NOMO-1 treated with dmso at 0.1 percent for 144 hours (cell line): ENCODE results near the gene LGI4.
"Not testable (repeated sequence)": the region's sequence is repeated elsewhere in the genome, so short reads cannot be mapped to it uniquely, and the experiment has no call there.

ENCODE experiments used
- DNase-seq: peaks from one replicate; lab custom pipeline; 2025; ENCODE audit not compliant: unreplicated experiment; lab: John Stamatoyannopoulos, UW

The LGI4 gene

DNA sequence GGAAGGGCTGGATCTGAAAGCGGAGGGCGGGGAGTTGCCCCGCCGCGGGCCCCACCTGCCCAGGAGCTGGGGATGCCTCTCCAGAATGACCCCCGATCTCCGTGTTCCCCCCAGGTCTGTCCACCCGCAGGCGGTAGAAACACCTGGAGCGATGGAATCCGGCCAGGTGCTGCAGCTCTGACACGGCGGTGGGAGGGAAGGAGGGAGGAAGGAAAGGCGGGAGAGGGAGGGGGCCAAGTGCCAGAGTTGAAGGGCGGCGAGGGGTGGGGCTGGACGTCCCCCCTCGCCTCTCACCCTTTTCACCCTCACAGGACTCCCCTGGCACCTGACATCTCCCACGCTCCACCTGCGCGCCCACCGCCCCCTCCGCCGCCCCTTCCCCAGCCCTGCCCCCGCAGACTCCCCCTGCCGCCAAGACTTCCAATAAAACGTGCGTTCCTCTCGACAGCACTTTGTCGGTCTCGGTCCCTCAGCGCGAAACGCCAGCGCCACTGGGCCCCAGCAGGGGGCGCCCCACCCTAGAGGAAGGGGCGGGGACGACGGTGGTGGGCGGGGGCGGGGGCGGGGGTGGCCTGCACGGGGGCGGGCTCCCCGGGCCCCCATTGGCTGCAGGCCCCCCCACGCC is 7.9 kb upstream of the LGI4 start:
- DNase-seq, result no peak

DNA sequence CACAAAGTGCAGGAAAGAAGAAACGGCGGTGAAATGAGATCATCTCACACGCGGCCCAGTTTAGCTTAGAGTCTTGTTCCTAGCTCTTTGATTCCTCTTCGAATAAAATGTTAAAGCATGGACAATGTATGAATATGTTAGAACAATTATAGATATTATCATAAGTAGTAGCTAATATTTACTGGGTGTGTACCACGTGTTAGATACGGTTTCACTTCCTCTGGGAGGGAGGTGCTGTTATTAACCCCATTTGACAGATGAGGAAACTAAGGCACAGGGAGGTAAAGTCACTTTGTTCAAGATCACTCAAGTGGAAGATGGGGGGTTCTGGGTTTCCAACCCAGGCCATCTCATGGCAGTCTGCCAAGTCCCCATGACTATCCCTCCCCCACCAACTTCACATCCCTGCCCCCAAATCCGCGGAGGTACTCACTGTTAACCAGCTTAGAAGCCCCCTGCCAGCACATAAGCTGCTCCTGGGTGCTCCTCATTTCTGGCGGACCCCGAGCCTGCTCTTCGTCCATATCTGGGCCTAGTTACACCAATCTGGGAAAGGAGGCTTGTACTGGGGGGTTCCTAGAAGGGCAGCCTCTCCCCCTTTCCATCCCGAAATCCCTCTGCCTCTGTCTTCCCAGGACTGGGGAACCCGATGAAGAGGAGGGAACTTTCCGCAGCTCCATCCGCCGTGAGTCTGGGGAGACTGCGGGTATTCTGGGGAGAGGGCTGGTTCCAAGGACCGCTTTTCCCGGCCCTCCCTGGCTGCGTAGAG is 7.2 kb upstream of the LGI4 start:
- no peak for DNase-seq

GRCh38 chr19:35140962-35141836 is 6.3 kb upstream of the LGI4 start:
- DNase-seq, result peak; percentile 74

- no peak for DNase-seq
Observed at GRCh38 chr19:35140207-35140961, 5.5 kb upstream of the LGI4 start.

DNA sequence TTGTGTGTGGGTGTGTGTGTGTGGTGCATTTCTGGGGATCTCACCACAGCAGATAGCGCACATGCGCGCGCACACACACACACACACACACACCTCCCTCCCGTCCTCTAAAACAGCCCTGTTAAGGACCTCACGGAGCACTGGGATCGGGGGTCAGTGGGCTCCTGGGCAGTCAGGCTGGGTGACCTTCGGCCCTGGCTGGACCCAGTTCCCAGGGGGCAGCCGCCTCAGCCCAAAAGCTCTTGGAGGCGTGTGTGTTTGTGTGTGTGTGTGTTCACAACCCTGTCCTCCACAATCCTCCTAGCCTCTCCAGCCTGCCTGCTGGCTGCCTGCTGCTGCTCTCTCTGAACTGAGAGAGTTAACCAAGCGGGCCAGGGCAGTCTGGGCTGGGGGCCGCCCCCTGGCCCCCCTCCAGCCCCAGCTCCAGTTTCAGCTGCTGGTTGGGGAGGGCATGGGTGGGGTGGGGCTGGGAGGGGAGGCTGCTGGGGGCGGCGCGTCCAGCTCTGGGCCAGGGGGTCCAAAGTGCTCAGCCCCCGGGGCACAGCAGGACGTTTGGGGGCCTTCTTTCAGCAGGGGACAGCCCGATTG is 3.5 kb upstream of the LGI4 start, which contains the start of gene FXYD1:
TSS of gene FXYD1 (plus strand) at position 520 of the 588 bp plus-strand sequence. CDS start 1,256 bp downstream, outside the sequence.
- DNase-seq, result no peak

DNA sequence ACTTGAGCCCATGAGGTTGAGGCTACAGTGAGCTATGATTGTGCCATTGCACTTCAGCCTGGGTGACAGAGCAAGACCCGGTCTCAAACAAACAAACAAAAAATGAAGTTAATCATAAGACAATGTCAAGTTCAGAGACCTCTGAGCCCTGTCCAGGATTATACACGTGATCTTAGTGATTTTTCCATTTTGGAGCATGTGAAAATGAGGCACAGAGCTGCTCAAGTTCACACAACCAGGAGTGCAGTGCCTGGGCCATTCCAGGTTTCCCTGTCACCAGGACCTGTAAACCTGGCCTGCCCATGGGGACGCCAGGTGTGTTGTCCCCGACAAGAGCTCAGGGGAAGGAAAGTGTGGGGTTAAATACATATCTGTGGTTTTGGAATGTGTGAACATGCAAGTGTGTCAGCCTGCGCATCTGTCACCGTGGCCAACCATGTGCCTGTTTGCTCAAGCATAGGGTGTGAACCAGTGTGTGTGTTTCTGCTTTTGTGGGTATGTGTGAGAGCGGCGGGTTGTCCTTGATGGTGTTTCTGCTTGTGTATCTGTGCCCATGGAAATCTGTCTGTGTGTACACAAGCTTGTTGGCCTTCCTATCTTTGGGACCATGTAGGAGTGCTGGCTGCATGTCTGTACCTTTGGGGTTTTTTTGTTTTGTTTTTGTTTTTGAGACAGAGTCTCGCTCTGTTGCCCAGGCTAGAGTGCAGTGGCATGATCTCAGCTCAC is 2.3 kb upstream of the LGI4 start:
- DNase-seq, result no peak

DNA sequence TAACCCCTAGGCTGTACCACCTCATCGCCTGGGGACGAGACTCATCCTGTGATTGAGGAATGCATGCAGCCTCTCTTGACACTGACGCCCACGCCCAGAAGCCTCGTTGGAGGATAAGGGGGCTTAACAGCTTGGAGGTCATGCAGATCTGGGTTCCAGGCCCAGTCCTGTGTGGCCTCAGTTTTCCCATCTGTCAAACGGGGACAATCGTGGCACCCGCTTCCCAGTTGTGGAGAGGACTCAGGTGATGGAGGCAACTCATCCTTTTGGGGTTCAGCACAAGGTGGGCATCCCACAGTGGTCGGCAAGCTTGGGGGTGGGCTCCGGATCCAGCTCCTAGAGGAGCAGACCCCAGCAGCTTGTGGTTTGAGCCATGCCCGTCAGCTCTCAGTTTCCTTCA is 1.4 kb upstream of the LGI4 start:
- DNase-seq, result no peak

- peak; percentile 26 for DNase-seq
Observed at GRCh38 chr19:35135389-35135909, 590 bp upstream of the LGI4 start.

- DNase-seq, result no peak
Observed at GRCh38 chr19:35133826-35134225, 1.0 kb downstream of the LGI4 start.

GRCh38 chr19:35132254-35132653 is 2.6 kb downstream of the LGI4 start:
- no peak for DNase-seq

- no peak for DNase-seq
Observed at GRCh38 chr19:35130761-35131720, 3.8 kb downstream of the LGI4 start.

GRCh38 chr19:35129724-35130274 is 5.1 kb downstream of the LGI4 start:
- DNase-seq, result not testable (repeated sequence)

DNA sequence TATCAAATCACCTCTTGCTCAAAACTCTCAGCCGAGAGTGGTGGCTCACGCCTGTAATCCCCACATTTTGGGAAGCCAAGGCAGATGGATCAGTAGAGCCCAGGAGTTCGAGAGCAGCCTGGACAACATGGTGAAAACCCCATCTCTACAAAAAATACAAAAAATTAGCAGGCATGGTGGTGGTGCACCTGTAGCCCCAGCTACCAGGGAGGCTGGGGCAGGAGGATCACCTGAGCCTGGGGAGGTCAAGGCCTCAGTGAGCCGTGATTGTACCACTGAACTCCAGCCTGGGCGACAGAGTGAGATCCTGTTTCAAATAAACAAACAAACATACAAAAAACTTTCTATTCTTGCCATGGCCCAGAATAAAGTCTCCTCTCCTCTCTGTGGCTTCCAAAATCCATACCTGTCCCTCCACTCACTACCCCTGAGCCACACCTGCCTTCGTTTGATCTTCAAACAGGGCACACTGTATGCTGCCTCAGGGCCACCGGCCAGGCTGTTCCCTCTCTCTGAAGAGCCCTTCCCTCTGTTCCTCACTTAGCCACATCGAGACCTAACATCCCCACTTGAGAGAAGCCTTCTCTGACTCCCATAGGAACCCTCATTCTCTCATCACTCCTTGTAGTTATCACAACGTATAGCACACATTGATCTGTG is 6.3 kb downstream of the LGI4 start:
- no peak for DNase-seq

GRCh38 chr19:35127871-35128270 is 7.0 kb downstream of the LGI4 start:
- DNase-seq, result no peak

DNA sequence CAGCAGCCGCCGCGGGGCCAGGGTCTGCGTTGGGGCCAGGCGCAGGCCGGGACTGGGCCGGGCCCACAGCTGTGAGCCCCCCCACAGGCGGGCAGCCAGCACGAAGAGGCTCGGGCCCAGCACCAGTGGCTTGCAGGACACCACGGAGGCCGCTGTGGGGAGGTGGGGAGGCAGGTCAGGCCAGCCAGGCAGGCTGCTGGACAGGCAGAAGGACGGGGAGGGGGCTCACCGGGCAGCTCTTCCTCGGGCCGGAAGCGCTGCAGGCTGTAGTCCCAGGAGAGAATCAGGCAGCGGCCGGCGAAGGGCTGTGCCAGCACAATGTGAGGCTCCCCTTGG is 8.3 kb downstream of the LGI4 start:
- DNase-seq, result no peak

DNA sequence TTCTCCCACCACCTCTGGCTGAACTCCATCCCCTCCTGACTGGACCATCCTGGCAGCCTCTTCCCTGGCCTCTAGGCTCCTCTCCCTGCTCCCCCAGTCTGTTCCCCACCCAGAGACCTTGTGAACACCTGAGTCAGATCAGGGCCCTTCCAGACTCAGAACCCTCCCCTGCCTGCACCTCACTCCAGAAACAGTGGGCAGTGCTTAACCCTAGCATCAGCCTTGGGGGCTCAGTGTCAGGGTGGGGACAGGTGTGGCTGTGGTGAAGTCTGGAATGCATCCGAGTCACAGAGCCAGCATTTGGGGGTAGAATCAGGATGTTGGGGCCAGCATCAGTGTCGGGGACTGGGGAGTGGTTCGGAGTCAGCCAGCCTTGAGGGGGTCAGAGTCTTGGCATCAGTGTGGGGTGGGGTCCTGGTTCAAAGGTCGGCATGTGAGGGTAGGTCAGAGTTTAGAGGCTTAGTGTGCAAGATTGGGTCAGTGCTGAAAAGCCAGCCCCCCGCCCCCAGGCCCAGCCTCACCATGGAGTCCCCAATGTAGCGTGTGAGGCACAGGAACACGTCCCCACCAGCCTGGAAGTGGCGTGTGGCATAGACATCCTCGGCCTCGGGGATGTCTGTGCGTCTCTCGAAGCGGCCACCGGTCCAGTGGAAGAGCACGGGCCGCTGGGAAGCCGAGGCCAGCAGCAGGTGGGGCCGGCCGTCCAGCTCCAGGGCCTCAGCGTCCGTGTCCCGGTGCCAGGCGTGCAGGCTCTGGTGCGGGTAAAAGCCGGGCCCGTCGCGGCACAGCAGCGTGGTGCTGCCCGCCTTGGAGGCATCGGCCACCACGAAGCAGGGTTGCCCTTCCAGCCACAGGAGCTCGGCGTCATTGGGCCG is 8.9 kb downstream of the LGI4 start:
- no peak for DNase-seq

DNA sequence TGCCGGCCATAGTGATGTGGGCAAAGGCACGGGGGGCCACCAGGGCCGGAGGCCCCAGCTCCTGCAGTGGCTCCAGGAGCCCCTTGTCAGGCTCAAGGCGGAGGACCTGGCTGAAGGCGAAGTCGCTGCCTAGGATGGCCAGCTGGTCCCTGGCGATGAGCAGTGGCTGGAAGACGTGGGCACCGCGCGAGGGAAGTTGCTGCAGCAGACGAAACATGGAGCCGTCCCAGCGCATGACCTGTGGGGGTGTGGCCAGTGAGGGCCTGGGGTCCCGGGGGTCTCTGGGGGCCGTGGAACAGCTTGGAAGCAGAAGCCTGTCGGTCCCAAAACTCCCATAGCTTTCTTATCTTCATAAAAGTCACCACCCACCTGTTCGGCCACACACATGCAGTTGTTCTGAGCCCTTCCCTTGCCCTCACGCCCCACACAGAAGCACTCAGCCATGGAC is 9.6 kb downstream of the LGI4 start:
- DNase-seq, result no peak
